Measurements from ENCODE around the gene MFSD1.

MFSD1 gene

DNA sequence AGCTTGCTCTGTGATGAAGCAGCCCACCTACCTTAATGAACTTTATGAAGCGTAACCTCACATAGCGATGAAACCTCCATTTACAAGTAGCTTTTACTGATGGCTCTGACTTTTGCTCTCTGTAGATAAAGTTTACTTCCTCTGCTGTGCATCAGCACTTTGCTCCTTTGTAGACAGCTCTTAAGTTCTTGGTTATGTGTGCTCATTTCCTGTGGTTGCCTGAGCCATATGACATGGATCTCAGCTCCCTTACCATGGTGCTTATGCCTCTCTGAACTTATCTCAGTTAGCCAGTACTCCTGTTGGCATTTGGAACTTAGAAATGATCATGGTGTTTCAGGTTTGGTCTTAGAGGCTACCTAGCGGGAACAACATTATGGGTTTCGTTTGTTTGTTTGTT lies 7.8 kb downstream of the MFSD1 start:
- DNase-seq (ENCODE audit: low read depth in 2 of 2, low spot score in 1 of 2): no peak

DNA sequence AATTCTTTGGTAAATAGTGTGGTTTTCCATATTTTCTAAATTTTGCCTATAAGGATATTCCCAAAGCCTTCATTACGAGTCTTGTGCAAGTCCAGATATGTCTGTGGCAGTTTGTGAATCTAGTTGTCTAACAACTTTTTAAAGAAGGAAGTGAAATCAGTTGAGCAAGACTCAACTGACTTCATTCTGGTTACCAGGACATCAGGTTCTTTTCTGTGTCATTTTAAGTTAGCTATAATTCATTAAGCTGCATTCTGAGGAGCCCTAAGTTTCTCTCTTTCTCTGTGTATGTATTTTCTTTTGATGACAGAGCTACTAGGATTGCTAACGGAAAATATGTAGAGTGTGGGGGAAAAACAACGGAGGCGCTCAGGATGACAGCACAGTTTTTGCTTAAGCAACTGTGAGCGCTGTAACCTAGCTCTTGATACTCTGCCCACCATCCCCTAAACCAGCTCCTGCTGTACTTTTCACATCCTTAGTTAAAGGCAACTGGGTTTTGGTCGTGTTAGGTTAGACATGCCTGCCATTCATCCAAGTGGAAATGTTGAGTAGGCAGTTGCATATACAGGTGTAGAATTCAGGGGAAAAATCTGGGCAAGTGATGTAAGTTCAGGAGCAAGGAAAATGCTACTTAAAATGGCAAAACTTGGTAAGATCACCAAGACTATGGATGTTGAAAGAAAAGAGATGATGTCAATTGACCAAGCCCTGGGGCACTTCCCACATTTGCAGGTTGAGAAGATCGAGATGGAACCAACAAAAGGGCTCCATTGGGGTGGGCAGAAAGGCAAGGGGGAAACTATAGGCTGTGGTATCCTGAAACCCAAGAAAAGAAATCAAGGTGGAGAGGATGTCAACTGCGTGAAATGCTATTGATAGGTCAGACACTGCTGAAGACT lies 9.2 kb downstream of the MFSD1 start:
- DNase-seq (ENCODE audit: low read depth in 2 of 2, low spot score in 1 of 2): no peak

DNA sequence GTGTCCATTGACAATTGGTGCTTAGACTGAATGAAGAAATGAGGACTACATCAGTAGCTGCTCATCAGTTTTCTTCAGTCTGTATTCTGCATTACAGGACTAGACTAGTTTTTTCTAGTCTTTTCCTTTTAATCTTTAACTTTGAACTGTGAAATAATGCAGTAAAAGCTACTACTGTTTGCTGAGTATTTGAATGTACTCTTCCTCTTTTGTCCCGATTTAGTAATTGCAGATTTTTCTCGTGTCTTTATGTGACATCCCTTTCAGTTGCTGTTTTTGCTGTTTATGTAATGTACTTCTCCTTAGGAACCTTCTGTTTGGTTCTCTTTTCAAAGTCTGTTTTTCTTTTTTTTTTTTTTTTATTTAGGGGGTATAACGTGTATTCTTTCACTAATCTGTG lies 17.4 kb downstream of the MFSD1 start:
- DNase-seq (ENCODE audit: low read depth in 2 of 2, low spot score in 1 of 2): no peak

DNA sequence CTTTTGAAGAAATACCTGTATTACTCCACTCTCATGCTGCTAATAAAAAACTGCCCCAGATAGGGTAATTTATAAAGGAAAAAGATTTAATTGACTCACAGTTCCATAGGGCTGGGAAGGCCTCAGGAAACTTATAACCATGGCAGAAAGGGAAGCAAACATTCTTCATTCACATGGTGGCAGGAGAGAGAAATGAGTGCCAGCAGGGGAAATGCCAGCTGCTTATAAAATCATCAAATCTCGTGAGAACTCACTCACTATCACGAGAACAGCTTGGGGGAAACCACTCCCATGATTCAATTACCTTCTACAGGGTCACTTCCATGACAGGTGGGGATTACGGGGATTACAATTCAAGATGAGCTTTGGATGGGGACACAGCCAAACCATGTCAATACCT lies 18.7 kb downstream of the MFSD1 start:
- no peak for DNase-seq (ENCODE audit: low read depth in 2 of 2, low spot score in 1 of 2)

DNA sequence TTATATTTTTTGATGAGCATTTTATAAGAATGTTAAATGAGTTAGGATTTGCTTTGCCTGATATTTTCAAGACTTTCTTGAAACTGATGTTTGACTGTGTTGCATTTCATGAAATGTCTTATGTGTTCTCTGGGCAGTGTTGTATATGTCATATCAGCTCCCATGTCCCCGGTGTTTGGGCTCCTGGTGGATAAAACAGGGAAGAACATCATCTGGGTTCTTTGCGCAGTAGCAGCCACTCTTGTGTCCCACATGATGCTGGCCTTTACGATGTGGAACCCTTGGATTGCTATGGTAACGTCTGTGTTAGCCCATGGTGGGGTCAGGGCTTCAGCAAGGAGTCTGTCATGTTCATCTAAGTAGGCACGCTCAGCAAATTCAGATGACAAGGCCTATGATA lies 20.0 kb downstream of the MFSD1 start:
- no peak for DNase-seq (ENCODE audit: low read depth in 2 of 2, low spot score in 1 of 2)

DNA sequence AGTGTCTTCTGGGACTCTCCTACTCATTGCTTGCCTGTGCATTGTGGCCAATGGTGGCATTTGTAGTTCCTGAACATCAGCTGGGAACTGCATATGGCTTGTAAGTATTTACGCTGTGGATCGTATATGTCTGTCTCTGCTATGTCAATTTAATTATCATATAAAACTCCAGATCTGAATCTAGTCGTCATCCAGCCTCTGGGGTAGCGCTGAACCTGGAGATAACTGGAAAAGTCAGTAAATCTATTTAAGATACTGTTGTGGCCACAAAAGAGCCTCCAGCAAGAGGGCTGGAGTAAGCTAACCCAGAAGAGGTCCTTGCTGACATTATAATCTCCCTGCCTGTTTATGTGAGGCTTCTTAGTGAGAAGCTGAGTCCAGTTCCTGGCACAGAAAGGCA lies 21.6 kb downstream of the MFSD1 start:
- no peak for DNase-seq (ENCODE audit: low read depth in 2 of 2, low spot score in 1 of 2)

DNA sequence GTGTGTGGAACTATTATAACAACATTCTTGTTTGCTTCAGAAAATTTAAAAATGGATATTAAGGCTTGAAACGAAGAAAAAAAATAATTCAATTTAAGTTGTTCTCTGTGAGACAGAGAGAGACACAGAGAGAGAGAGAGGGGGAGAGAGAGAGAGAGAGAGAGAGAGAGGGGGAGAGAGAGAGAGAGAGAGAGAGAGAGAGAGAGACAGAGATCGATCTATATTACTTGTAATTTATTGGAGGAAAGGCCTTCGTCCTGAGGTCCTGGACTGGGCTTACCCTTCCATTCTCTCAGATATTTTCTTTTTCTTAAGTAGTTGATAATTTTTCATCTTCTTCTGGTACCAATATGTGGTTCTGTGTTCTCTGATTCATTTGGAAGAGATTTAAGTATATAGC lies 25.9 kb downstream of the MFSD1 start:
- no peak for DNase-seq (ENCODE audit: low read depth in 2 of 2, low spot score in 1 of 2)

DNA sequence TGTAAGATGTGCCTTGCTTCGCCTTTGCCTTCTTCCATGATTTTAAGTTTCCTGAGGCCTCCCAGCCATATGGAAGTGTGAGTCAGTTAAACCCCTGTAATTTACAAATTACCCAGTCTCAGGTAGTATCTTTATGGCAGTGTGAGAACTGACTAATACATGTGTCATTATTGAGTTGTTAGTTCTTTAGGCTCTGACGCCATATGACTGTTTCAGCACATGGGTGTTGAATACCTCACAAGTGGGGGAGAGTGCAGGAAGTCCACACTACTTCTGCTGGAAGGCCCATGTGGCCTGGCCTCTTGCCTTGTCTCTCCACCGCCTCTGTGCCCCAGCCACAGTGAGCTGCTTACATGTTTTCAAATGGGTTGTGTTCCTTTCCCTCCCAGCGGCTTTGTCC lies 28.5 kb downstream of the MFSD1 start:
- no peak for DNase-seq (ENCODE audit: low read depth in 2 of 2, low spot score in 1 of 2)

DNA sequence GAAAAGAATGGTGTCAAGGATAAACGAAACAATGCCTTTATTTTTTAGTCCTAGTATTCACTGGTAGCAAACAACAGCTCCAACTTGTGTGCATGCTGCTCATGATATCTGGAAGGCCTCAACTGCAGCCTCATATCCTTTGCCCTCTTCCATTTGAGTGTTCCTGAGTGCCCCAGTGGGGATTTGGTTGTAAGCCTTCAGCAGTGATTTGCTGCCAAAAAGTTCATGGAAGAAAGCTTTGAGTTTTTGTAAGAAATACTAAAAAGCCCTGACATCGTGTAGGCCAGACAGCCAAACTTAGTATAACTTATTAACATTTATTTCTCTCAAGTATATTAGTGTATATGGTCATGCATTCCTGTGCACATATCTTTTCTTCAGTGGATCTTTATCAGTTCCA lies 30.0 kb downstream of the MFSD1 start:
- no peak for DNase-seq (ENCODE audit: low read depth in 2 of 2, low spot score in 1 of 2)

DNA sequence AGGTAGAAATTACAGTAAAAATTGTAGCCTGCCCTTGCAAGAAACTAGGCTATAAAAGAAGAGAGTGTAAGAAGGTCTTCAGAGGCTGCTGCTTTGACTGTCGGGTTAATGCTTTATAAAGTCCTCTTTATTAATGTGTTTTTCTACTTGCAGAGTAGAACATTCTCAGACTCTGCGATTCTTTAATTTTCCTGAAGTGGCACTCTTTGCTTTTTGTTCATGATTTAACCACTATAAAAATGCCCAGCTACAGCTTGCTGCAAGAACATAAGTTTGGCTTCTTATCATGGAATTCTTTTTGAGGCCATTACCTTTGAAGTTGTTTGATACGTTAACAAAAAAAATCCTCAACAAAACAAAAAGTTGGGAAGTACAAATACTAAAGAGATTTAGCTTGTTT lies 33.8 kb downstream of the MFSD1 start:
- no peak for DNase-seq (ENCODE audit: low read depth in 2 of 2, low spot score in 1 of 2)

DNA sequence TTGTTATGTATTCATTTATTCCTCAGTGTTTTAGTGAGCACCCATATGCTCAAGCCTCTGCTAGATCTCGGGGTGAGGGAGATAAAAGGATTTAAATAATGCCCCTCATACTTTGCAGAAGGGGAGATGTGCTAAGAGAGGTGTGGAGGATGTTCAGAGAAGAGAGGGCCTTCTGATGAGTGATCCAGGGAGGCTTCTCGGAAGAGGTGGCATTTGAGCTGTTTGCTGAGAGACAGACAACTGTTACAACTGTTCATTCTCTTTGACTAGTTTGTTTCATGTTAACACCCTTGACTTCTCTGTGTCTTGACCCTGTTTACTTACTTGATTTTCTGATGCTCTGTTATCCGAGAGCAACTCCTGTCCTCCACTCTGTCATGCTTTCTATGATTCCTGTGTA lies 34.5 kb downstream of the MFSD1 start:
- no peak for DNase-seq (ENCODE audit: low read depth in 2 of 2, low spot score in 1 of 2)

DNA sequence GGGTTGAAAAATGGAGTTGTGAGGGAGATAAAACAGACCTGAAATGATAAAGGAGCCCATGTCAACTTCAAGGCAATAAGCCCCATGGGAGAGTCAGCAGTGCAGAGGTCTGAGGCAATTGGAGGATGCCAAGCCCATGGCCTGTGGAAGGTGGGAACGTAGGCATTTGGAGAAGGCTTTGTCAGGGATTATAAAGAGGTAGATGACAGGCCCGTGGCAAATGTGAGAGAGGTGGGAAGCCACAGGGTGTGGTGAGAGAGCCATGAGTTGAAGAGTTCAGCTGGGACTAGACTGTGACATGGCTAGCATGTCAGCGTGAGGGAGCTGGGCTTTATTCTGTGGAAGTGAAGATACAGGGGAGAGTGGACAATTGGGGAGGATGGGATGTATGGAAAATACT lies 35.4 kb downstream of the MFSD1 start:
- DNase-seq (ENCODE audit: low read depth in 2 of 2, low spot score in 1 of 2): no peak

DNA sequence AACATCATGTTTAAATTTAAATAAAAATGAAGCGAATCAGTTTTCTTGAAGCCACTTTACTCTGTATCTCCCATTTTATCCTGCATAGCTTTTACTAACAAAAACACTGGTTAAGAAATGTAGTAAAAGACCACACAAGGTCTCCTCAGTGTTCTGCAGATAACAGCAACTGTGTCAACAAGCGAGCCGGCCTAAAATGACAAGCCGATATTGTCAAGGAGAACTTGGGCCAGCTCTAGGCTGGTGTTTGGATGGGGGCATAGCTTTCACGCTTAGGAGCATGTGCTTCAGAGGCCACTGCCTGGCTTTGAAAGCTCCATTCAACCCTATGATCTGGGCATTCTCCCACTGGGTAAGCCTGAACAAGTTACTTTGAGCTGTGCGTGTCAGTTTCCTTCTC lies 38.1 kb downstream of the MFSD1 start:
- no peak for DNase-seq (ENCODE audit: low read depth in 2 of 2, low spot score in 1 of 2)

DNA sequence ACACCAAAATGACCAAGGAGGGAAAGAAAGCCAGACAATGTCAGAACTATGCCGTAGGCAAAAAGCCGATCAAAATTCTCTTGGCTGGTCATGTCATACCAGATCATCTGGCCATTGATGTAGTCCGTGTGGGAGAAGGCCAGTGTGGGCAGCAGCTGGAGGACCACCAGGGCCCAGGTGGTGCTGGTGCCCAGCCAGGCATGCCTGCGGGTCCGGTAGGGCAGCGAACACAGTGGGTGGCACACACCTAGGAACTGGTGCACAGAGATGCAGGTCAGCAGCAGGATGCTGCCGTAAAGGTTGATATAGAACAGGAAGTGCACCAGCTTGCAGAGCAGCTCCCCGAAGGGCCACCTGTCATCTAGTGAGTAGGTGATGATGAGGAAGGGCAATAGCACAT lies 39.5 kb downstream of the MFSD1 start:
- no peak for DNase-seq (ENCODE audit: low read depth in 2 of 2, low spot score in 1 of 2)

DNA sequence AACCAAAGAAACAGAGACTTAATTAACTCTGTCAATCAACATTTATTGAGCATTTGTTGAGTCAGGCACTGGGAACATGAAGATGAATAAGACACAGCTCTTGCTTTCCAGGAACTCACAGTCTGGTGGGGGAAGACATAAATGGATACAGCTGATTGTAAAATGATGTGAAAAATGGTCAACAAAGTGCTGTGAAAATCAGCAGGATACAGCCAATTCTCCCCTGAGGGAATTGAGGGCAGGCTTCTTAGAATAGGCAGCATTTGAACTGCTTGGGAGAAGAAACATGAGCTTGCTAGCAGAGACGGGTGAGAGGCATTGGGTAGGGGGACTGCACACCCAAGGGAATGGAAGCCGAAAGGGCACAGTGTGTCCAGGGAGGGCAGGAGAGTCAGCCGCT lies 41.1 kb downstream of the MFSD1 start:
- DNase-seq (ENCODE audit: low read depth in 2 of 2, low spot score in 1 of 2): no peak

DNA sequence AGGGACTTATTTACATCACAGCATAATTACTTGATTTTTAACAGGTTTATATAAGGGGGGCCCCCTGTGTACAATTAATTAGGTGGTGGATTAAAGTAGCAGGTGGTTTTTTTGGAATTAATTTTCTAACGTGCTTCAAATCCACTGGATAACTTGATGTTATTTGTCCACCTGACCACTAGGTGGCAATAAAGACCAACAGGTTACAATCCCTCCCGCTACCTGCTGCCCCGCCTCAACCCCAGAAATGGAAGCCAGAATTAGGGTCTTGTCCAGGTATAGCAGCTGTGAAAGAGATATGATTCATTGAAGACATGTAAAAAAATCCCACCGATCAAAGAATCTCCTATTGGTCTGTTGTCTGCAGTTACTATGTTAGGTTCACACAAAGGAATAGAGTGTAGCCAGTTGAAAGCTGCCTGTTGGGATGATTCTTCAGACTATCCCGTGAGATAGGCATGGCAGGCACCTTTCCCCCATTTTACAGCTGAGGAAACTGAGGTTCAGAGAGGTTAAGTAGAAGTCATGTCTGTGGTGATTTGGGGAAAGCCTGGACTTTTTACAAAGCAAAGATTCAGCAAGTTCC lies 44.0 kb downstream of the MFSD1 start:
- no peak for DNase-seq (ENCODE audit: low read depth in 2 of 2, low spot score in 1 of 2)

DNA sequence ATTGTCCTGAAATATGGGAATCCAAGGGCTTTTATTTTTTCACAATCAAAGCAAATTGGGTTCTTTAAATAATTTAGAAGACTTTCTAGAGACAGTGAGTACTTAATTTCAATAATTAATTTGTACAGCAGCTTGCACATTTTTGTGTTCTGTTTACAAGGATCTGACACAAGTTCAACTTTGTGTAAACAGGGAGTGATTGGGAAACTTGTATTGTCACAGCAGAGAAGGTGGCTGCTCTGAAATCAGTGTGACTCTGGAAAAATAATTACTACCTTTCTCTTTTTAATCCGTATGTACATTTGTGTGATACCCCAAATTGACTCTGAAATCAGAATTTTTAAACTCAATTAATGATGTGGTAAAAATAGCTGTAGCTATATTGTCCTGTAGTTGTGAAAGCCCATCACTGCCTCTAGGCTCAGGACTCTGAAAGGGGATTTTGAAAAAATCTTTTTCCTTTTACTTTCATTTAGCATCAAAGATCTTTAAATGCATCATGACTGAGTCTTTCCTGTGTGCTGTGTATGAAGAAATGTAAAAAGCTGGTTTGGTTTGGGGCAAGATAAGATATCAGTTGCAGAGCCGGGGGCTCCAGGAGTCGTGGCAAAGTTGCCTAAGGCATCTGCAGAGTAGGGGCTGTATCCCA lies 45.1 kb downstream of the MFSD1 start:
- DNase-seq (ENCODE audit: low read depth in 2 of 2, low spot score in 1 of 2): no peak

DNA sequence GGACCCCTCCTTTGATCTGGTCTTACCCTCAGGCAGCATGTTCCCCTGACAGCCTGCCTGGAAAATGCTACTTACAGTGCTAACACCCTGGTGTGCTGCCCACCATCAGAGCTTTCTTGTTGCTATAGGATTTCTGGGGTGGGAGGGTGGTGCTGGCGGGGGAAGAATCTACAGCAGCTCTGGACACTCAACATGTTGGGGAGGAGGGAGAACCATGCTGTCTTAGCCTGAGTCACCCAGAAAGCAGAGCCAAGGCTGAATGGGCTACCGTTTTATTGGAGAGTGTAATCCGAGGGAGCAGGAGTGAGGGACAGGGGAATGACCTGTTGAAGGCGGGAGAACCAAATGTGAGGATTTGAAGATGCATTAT lies 45.6 kb downstream of the MFSD1 start:
- no peak for DNase-seq (ENCODE audit: low read depth in 2 of 2, low spot score in 1 of 2)

DNA sequence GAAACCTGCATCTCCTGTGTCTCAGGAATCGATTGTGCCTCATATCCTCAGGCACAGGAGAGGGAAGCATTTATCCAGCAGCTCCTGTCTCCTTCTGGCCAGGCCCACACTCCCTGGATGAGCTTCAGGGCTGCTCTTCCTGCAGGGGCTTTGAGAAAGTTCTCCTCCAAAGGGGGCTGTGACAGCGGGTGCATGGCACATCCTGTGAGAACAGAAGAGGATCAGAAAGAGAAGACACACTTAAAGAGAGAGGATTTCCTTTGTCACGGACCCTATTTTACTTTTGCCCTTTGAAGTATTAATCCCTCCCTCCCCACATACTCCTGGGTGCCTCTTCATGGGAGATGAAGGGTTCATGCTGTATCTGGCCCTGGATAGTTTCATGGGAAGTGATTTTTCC lies 46.0 kb downstream of the MFSD1 start:
- no peak for DNase-seq (ENCODE audit: low read depth in 2 of 2, low spot score in 1 of 2)

DNA sequence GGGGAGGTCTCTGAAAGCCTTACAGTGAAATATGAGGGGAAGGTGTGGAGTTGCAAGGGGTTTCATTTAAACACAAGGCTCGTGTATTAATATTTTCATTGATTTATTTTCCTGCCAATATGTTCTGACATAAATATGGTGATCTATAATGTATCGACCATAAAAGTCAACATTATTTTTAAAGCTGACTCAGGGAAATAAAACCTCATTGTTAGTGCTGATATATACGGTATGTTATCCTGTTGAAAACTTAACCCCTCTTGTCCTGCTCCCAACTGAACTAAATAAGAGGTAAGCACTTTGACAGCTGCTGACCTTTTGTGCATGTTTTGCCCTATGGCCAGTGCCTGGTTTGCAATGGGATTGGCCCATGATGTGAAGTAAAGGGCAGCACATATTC lies 47.9 kb downstream of the MFSD1 start:
- DNase-seq (ENCODE audit: low read depth in 2 of 2, low spot score in 1 of 2): no peak

DNA sequence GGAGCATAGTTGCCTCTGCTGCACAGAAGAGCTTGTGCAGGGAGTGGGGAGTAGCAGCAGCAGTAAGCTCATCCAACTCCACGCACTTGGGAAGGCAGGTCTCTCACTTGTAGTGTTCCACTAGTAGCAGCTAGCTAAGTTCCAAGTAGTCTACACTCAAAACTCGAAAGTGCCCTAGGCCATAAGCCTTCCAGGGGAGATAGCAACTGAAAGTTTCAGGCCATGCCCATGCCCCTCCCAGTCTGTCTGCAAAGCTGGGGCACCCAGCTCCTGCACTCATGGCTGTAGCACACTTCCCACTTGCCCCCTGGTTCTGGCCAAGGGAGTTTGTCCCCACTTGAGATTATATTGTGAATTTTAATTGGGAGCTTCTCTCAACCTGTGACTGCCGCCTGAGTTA lies 57.5 kb downstream of the MFSD1 start:
- DNase-seq (ENCODE audit: low read depth in 2 of 2, low spot score in 1 of 2): no peak

DNA sequence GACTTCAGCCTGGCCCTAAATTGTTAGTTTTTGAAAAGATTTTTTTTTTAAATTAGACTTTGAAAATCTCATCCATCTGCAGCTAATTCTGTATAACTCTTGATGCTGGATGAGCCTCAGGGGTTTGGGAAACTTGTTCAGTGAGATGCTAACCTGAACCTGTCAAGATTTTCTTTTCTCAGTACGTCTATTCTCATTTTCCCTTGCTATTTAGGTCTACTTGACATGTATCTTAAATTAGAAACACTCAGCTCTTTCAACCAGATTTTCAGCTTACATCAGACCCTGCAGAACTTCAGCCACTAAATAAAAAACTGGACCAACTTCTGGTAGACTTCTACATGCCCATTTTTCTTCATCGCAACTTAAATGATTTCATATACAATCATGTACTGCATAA lies 61.4 kb downstream of the MFSD1 start:
- DNase-seq (ENCODE audit: low read depth in 2 of 2, low spot score in 1 of 2): no peak

DNA sequence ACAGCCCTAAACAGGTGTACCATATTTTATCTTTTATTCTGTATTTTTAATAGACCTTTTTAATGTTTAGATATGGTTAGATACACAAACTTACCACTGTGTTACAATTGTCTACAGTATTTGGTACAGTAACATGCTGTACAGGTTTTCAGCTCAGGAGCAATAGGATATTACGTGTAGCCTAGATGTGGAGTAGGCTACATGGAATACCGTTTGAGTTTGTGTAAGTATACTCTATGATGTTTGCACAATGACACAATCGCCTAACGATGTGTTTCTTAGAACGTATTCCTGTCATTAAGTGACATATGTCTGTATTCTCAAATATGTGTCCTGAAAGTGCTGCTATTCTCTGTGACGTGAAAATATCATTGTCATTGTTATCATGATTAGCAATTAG lies 62.6 kb downstream of the MFSD1 start:
- no peak for DNase-seq (ENCODE audit: low read depth in 2 of 2, low spot score in 1 of 2)
